Esophagus muscularis mucosa (tissue), 4 donors: ENCODE results near the gene FBP1. TPM values are rescaled to one million over a fixed set of nuclear protein-coding genes. Genes with fewer than 3 reads are reported as not detected.

Source experiments
- DNase-seq: peaks from one replicate; pipeline ENCODE4 v3.0.0-alpha.2; 2017; ENCODE audit errors: extremely low spot score
- H3K27ac ChIP-seq, 4 donors: fragments of 200-600 bp; sonication (generic); replicated peaks in 1 of 4; 1 replicate in 3 of 4; 2 replicates in 1 of 4; pipeline ENCODE4 v1.5.1; 2016 to 2019; ENCODE audit warnings: mild to moderate bottlenecking in 1 of 4
- H3K27me3 ChIP-seq, 4 donors: fragments of 200-600 bp; sonication (generic); one replicate each; pipeline versions ENCODE4 v1.5.1 to v1.6.0; 2016 to 2019
- H3K36me3 ChIP-seq, 4 donors: fragments of 200-600 bp; sonication (generic); one replicate each; pipeline ENCODE4 v1.5.1; 2016 to 2019
- H3K4me1 ChIP-seq, 4 donors: fragments of 200-600 bp; sonication (generic); one replicate each; pipeline ENCODE4 v1.5.1; 2016 to 2019
- H3K4me3 ChIP-seq, 4 donors: fragments of 200-600 bp; sonication (generic); 1 replicate in 2 of 4; 2 replicates in 2 of 4; pipeline ENCODE4 v1.5.1; 2016 to 2019; ENCODE audit warnings: mild to moderate bottlenecking in 4 of 4, moderate library complexity in 1 of 4
- H3K9me3 ChIP-seq, 4 donors: fragments of 200-600 bp; sonication (generic); 1 replicate in 3 of 4; 2 replicates in 1 of 4; pipeline ENCODE4 v1.5.1; 2016 to 2019
- CTCF ChIP-seq, 3 experiments: fragments of 200-600 bp in 2 of 3; fragments of 450-650 bp in 1 of 3; sonication (generic) in 2 of 3; IDR thresholded peaks; one replicate each; pipeline ENCODE4 v1.5.1; 2017 to 2019; ENCODE audit warnings: antibody characterized with exemption in 3 of 3, mild to moderate bottlenecking in 2 of 3, moderate library complexity in 1 of 3
- EP300 ChIP-seq: sonication (generic); formaldehyde crosslinking; IDR thresholded peaks from one replicate; pipeline ENCODE4 v1.6.1; 2017; ENCODE audit warnings: antibody characterized with exemption
- POLR2A ChIP-seq: fragments of 450-650 bp; IDR thresholded peaks from one replicate; pipeline ENCODE4 v1.6.1; 2017; ENCODE audit warnings: antibody characterized with exemption, moderate library complexity, mild to moderate bottlenecking, low read depth
- POLR2AphosphoS5 ChIP-seq, 2 donors: sonication (generic); formaldehyde crosslinking; IDR thresholded peaks; one replicate each; pipeline ENCODE4 v1.6.1; 2017; ENCODE audit warnings: antibody characterized with exemption in 2 of 2
- WGBS: methylation state at CpG from one replicate; pipeline ENCODE4 v1.1.5; 2018; 5-methylcytosine and 5-hydroxymethylcytosine counted together
- intact Hi-C: fragments of 100-400 bp; cut with DNase I; formaldehyde crosslinking; loops from one replicate; pipeline ENCODE4 v1.15.1; 2023
- total RNA-seq, 4 donors: library from RNA; depleted of rRNA; stranded (reverse); fragments of >200 nt; gene quantifications; one replicate each; pipeline versions ENCODE4 v1.1.0 to v1.2.1, GENCODE V29; 2016

Gene FBP1
- total RNA-seq, 4 donors from 2014 or later = 1.2 to 4.6 (median 2.2) TPM

GRCh38 chr9:94663640-94664039 lies 24.3 kb upstream of the FBP1 start:
- TF ChIP-seq POLR2AphosphoS5 (IDR thresholded peaks at IDR 0.05) (no peak), CTCF (IDR thresholded peaks at IDR 0.05) (no peak), POLR2A (no peak), EP300 (no peak)
- 98% methylated on average over 3 of the region's 3 CpGs for WGBS
- H3K27me3 ChIP-seq = peaks cover 0 to 3% (median 0%) of the 10 kb centered on the region in 4 donors
- H3K36me3 ChIP-seq = no peaks in the 10 kb centered on the region
- peaks cover 0 to under 1% (median 0%) of the 10 kb centered on the region in 4 donors for H3K4me1 ChIP-seq
- DNase-seq = no peak
- H3K9me3 ChIP-seq = no peaks in the 10 kb centered on the region
- no peak overlapping the region for H3K27ac ChIP-seq
- intact Hi-C loops = no loop called here
- no peak overlapping the region for H3K4me3 ChIP-seq

GRCh38 chr9:94663140-94663539 lies 23.8 kb upstream of the FBP1 start:
- peaks cover 0 to 3% (median 0%) of the 10 kb centered on the region in 4 donors for H3K27me3 ChIP-seq
- H3K9me3 ChIP-seq = no peaks in the 10 kb centered on the region
- 85% methylated on average over 8 of the region's 8 CpGs for WGBS
- no peaks in the 10 kb centered on the region for H3K4me1 ChIP-seq
- no peak overlapping the region for H3K4me3 ChIP-seq
- intact Hi-C loops = no loop called here
- TF ChIP-seq POLR2A = no peak
- no peak for DNase-seq
- no peak overlapping the region for H3K27ac ChIP-seq
- no peaks in the 10 kb centered on the region for H3K36me3 ChIP-seq

- H3K4me1 ChIP-seq = peaks cover 0 to 10% (median 3%) of the 10 kb centered on the region in 4 donors
- intact Hi-C loops = no loop called here
- no peak for DNase-seq
- no peak overlapping the region for H3K27ac ChIP-seq
- no peak overlapping the region for H3K4me3 ChIP-seq
- H3K27me3 ChIP-seq = no peaks in the 10 kb centered on the region
- TF ChIP-seq POLR2A (no peak), EP300 (no peak), CTCF (IDR thresholded peaks at IDR 0.05) (no peak), POLR2AphosphoS5 (IDR thresholded peaks at IDR 0.05) (no peak)
- H3K36me3 ChIP-seq = no peaks in the 10 kb centered on the region
- 100% methylated on average over 2 of the region's 4 CpGs for WGBS
- no peaks in the 10 kb centered on the region for H3K9me3 ChIP-seq
These were observed 17.9 kb upstream of the FBP1 start for GRCh38 chr9:94657021-94657725.

- Histone ChIP-seq H3K36me3 (no peaks in the 10 kb centered on the region), H3K4me1 (peaks cover 0 to 10% (median 3%) of the 10 kb centered on the region in 4 donors), H3K27ac (no peak overlapping the region), H3K27me3 (no peaks in the 10 kb centered on the region), H3K4me3 (peak overlapping the region; percentile 11 to 27 (median 17)), H3K9me3 (no peaks in the 10 kb centered on the region)
- WGBS = 22% methylated on average over 6 of the region's 6 CpGs
- intact Hi-C loops = no loop called here
- DNase-seq = no peak
- TF ChIP-seq EP300 = no peak
- no peak for TF ChIP-seq POLR2A
- TF ChIP-seq CTCF (IDR thresholded peaks at IDR 0.05) = no peak
- TF ChIP-seq POLR2AphosphoS5 (IDR thresholded peaks at IDR 0.05) = no peak
These were observed 16.9 kb upstream of the FBP1 start for GRCh38 chr9:94656200-94656599.

GRCh38 chr9:94655739-94656138 lies 16.4 kb upstream of the FBP1 start:
- 70% methylated on average over 10 of the region's 10 CpGs for WGBS
- Histone ChIP-seq H3K36me3 (no peaks in the 10 kb centered on the region), H3K27ac (no peak overlapping the region), H3K4me3 (peak overlapping the region; percentile 11 to 27 (median 17)), H3K9me3 (no peaks in the 10 kb centered on the region), H3K27me3 (no peaks in the 10 kb centered on the region), H3K4me1 (peaks cover 0 to 10% (median 3%) of the 10 kb centered on the region in 4 donors)
- no peak for DNase-seq
- TF ChIP-seq POLR2AphosphoS5 (IDR thresholded peaks at IDR 0.05) = no peak
- no peak for TF ChIP-seq CTCF (IDR thresholded peaks at IDR 0.05)
- TF ChIP-seq EP300 = no peak
- TF ChIP-seq POLR2A = no peak
- intact Hi-C loops = no loop called here
